GM23338 (cell line): ENCODE data around the gene DNAJB12. TPM values are rescaled to one million over a fixed set of nuclear protein-coding genes. Genes with fewer than 3 reads are reported as not detected.

Experiments
- ATAC-seq: fragments of 200-7000 bp; cut with Tn5 transposase; 3 replicates; pipeline ENCODE4 v1.9.1; 2020
- DNase-seq: peaks from one replicate; pipeline ENCODE4 v3.0.0-alpha.2; 2015; ENCODE audit warnings: low spot score
- H2AFZ ChIP-seq: fragments of 200-600 bp; sonication (generic); 2 replicates; pipeline ENCODE4 v1.8.0; 2016; ENCODE audit warnings: antibody characterized with exemption, mild to moderate bottlenecking, moderate library complexity
- H3F3A ChIP-seq: fragments of 200-600 bp; sonication (generic); replicated peaks from 2 replicates; pipeline ENCODE4 v1.8.0; 2017; ENCODE audit warnings: antibody characterized with exemption, mixed run types, low read depth
- H3K27ac ChIP-seq: fragments of 200-600 bp; sonication (generic); 2 replicates; pipeline ENCODE4 v1.6.1; 2016; ENCODE audit warnings: low read depth
- H3K27me3 ChIP-seq: fragments of 200-600 bp; sonication (generic); 2 replicates; pipeline ENCODE4 v1.8.0; 2016; ENCODE audit warnings: mild to moderate bottlenecking, mixed run types, moderate library complexity; ENCODE audit not compliant: insufficient read depth
- H3K36me3 ChIP-seq: fragments of 200-600 bp; sonication (generic); 2 replicates; pipeline ENCODE4 v1.8.0; 2016; ENCODE audit warnings: mild to moderate bottlenecking; ENCODE audit not compliant: insufficient read depth
- H3K4me1 ChIP-seq: fragments of 200-600 bp; sonication (generic); 2 replicates; pipeline ENCODE4 v1.8.0; 2016; ENCODE audit warnings: mild to moderate bottlenecking, moderate library complexity; ENCODE audit not compliant: insufficient read depth
- H3K4me2 ChIP-seq: fragments of 200-600 bp; sonication (generic); 2 replicates; pipeline ENCODE4 v1.7.1; 2017; ENCODE audit warnings: mixed run types
- H3K4me3 ChIP-seq: fragments of 200-600 bp; sonication (generic); 2 replicates; pipeline ENCODE4 v1.6.1; 2016; ENCODE audit warnings: mixed run types
- H3K79me2 ChIP-seq: fragments of 200-600 bp; sonication (generic); replicated peaks from 2 replicates; pipeline ENCODE4 v1.8.0; 2017; ENCODE audit warnings: mild to moderate bottlenecking; ENCODE audit not compliant: insufficient read depth
- H3K9me2 ChIP-seq: fragments of 200-600 bp; sonication (generic); 2 replicates; pipeline ENCODE4 v1.8.0; 2017; ENCODE audit not compliant: insufficient read depth
- H4K20me1 ChIP-seq: fragments of 200-600 bp; sonication (generic); replicated peaks from 2 replicates; pipeline ENCODE4 v1.8.0; 2017; ENCODE audit warnings: mild to moderate bottlenecking; ENCODE audit not compliant: insufficient read depth
- H3K27ac Mint-ChIP-seq: 2 replicates; pipeline ENCODE4 v1.8.0; 2020; ENCODE audit warnings: inconsistent platforms, mild to moderate bottlenecking, moderate library complexity, mixed read lengths
- H3K27me3 Mint-ChIP-seq: 3 replicates; pipeline ENCODE4 v1.8.0; 2022; ENCODE audit warnings: low read depth, mild to moderate bottlenecking, moderate library complexity, mixed read lengths, inconsistent platforms; ENCODE audit not compliant: insufficient read depth, poor library complexity
- H3K36me3 Mint-ChIP-seq: 3 replicates; pipeline ENCODE4 v1.8.0; 2021; ENCODE audit warnings: low read depth, mild to moderate bottlenecking, inconsistent platforms, moderate library complexity, mixed read lengths
- H3K4me1 Mint-ChIP-seq: 3 replicates; pipeline ENCODE4 v1.8.0; 2020; ENCODE audit warnings: mild to moderate bottlenecking, inconsistent platforms, mixed read lengths
- H3K4me3 Mint-ChIP-seq: 3 replicates; pipeline ENCODE4 v1.8.0; 2021; ENCODE audit warnings: moderate library complexity, mild to moderate bottlenecking, inconsistent platforms, mixed read lengths
- H3K9me3 Mint-ChIP-seq: 3 replicates; pipeline ENCODE4 v1.8.0; 2020; ENCODE audit warnings: moderate library complexity, mild to moderate bottlenecking, inconsistent platforms, mixed read lengths
- EZH2 ChIP-seq: fragments of 200-600 bp; sonication (generic); IDR thresholded peaks from one replicate; pipeline ENCODE4 v1.8.0; 2017; ENCODE audit warnings: antibody characterized with exemption, mild to moderate bottlenecking, low read depth; ENCODE audit not compliant: unreplicated experiment
- JUNB ChIP-seq: IDR thresholded peaks from one replicate; pipeline ENCODE4 v1.6.1; 2016; ENCODE audit warnings: antibody characterized with exemption; ENCODE audit not compliant: unreplicated experiment
- NANOG ChIP-seq: IDR thresholded peaks from 2 replicates; pipeline ENCODE4 v1.6.1; 2016; ENCODE audit warnings: antibody characterized with exemption, borderline replicate concordance
- POLR2AphosphoS5 ChIP-seq: IDR thresholded peaks from 2 replicates; pipeline ENCODE4 v1.6.1; 2016; ENCODE audit warnings: antibody characterized with exemption, low read depth
- STAT1 ChIP-seq: IDR thresholded peaks from one replicate; pipeline ENCODE4 v1.6.1; 2016; ENCODE audit warnings: antibody characterized with exemption; ENCODE audit not compliant: unreplicated experiment
- ZNF114 ChIP-seq: fragments of 250-450 bp; sonication (Bioruptor Pico); IDR thresholded peaks from 2 replicates; pipeline ENCODE4 v1.5.0; 2020; ENCODE audit warnings: mild to moderate bottlenecking, moderate library complexity
- polyA plus RNA-seq: library from polyadenylated mRNA; unstranded; fragments of >200 nt; fragmentation: Nextera tagmentation; extraction: Ambion mirVana; gene quantifications from 2 replicates; pipeline ENCODE4 v1.2.1, GENCODE V29; 2016
- total RNA-seq: library from RNA; depleted of rRNA; stranded (reverse); fragments of >200 nt; shearing (Covaris generic); gene quantifications from 2 replicates; pipeline ENCODE4 v1.2.3, GENCODE V29; 2014
- TF ChIP-seq, protein P1 (sequence below): fragments of 250-450 bp; sonication (Bioruptor Pico); IDR thresholded peaks from 2 replicates; pipeline ENCODE4 v1.5.0; 2020; ENCODE audit warnings: mild to moderate bottlenecking, moderate library complexity

DNAJB12 gene
- total and polyA plus RNA-seq, 2 experiments from 2014 or later, result 12.8 to 16.0 TPM

DNA sequence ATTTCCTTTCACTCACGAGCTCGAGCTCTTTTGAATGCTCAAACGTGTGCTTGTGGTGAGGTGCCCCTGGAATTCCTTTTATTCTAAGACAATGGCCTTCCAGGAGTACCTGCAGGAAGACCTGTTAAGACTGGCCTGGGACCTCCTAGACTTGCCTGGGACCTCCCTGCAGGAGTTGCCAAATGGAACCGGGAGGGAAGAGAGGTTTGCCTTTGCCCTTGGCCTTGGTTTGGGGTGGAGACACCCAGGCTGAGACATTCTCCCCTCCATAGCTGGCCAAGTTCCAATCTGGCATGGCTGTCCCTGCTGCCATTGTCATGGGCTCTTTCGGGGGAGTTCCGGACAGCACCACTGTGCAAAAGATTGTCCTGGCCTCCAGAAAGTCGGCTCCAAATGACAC lies 39.7 kb downstream of the DNAJB12 start:
- H4K20me1 ChIP-seq, result no peaks in the 10 kb centered on the region
- H3F3A ChIP-seq, result peaks cover 4% of the 10 kb centered on the region; the same call in 1 of the 2 replicates
- H3K27me3 Mint-ChIP-seq, result peaks cover 12% of the 10 kb centered on the region
- H3K27ac ChIP-seq, result peak overlapping the region; percentile 61; the same call in 1 of the 2 replicates
- peak overlapping the region; percentile 41; the same call in 1 of the 2 replicates for H3K27ac Mint-ChIP-seq
- no peaks in the 10 kb centered on the region; the same call in 2 of the 3 replicates for H3K36me3 Mint-ChIP-seq
- peak overlapping the region; percentile 19; the same call in 1 of the 2 replicates for H2AFZ ChIP-seq
- H3K9me3 Mint-ChIP-seq, result no peaks in the 10 kb centered on the region; the same call in 2 of the 3 replicates
- DNase-seq (peak; percentile 78), ATAC-seq (peak; percentile 40)
- TF ChIP-seq, protein P1, sequence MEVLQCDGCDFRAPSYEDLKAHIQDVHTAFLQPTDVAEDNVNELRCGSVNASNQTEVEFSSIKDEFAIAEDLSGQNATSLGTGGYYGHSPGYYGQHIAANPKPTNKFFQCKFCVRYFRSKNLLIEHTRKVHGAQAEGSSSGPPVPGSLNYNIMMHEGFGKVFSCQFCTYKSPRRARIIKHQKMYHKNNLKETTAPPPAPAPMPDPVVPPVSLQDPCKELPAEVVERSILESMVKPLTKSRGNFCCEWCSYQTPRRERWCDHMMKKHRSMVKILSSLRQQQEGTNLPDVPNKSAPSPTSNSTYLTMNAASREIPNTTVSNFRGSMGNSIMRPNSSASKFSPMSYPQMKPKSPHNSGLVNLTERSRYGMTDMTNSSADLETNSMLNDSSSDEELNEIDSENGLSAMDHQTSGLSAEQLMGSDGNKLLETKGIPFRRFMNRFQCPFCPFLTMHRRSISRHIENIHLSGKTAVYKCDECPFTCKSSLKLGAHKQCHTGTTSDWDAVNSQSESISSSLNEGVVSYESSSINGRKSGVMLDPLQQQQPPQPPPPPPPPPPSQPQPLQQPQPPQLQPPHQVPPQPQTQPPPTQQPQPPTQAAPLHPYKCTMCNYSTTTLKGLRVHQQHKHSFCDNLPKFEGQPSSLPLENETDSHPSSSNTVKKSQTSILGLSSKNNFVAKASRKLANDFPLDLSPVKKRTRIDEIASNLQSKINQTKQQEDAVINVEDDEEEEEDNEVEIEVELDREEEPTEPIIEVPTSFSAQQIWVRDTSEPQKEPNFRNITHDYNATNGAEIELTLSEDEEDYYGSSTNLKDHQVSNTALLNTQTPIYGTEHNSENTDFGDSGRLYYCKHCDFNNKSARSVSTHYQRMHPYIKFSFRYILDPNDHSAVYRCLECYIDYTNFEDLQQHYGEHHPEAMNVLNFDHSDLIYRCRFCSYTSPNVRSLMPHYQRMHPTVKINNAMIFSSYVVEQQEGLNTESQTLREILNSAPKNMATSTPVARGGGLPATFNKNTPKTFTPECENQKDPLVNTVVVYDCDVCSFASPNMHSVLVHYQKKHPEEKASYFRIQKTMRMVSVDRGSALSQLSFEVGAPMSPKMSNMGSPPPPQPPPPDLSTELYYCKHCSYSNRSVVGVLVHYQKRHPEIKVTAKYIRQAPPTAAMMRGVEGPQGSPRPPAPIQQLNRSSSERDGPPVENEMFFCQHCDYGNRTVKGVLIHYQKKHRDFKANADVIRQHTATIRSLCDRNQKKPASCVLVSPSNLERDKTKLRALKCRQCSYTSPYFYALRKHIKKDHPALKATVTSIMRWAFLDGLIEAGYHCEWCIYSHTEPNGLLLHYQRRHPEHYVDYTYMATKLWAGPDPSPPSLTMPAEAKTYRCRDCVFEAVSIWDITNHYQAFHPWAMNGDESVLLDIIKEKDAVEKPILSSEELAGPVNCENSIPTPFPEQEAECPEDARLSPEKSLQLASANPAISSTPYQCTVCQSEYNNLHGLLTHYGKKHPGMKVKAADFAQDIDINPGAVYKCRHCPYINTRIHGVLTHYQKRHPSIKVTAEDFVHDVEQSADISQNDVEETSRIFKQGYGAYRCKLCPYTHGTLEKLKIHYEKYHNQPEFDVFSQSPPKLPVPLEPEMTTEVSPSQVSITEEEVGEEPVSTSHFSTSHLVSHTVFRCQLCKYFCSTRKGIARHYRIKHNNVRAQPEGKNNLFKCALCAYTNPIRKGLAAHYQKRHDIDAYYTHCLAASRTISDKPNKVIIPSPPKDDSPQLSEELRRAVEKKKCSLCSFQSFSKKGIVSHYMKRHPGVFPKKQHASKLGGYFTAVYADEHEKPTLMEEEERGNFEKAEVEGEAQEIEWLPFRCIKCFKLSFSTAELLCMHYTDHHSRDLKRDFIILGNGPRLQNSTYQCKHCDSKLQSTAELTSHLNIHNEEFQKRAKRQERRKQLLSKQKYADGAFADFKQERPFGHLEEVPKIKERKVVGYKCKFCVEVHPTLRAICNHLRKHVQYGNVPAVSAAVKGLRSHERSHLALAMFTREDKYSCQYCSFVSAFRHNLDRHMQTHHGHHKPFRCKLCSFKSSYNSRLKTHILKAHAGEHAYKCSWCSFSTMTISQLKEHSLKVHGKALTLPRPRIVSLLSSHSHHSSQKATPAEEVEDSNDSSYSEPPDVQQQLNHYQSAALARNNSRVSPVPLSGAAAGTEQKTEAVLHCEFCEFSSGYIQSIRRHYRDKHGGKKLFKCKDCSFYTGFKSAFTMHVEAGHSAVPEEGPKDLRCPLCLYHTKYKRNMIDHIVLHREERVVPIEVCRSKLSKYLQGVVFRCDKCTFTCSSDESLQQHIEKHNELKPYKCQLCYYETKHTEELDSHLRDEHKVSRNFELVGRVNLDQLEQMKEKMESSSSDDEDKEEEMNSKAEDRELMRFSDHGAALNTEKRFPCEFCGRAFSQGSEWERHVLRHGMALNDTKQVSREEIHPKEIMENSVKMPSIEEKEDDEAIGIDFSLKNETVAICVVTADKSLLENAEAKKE (CRISPR knock-in tag), result peak; percentile 71; the same call in 1 of the 2 replicates
- no peak for TF ChIP-seq JUNB
- no peak overlapping the region for H3K4me3 Mint-ChIP-seq
- no peak overlapping the region for H3K4me2 ChIP-seq
- no peaks in the 10 kb centered on the region for H3K79me2 ChIP-seq
- H3K4me1 Mint-ChIP-seq, result peaks cover 41% of the 10 kb centered on the region
- no peaks in the 10 kb centered on the region for H3K9me2 ChIP-seq
- H3K36me3 ChIP-seq, result no peaks in the 10 kb centered on the region
- no peak overlapping the region for H3K4me3 ChIP-seq
- H3K4me1 ChIP-seq, result peaks cover 28% of the 10 kb centered on the region
- no peaks in the 10 kb centered on the region for H3K27me3 ChIP-seq

DNA sequence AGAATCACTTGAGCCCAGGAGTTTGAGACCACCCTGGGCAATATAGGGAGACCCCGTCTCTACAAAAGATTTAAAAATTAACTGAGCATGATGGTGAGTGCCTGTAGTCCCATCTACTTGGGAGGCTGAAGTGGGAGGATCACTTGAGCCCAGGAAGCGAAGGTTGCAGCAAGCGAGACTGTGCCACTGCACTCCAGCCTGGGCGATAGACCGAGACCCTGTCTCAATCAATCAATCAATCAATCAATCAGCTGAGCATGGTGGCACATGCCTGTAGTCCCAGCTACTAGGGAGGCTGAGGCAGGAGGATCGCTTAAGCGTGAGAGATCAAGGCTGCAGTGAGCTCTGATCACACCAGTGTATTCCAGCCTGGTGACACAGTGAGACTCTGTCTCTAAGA lies 40.5 kb downstream of the DNAJB12 start:
- Mint-ChIP-seq H3K36me3 (no peaks in the 10 kb centered on the region; the same call in 2 of the 3 replicates), H3K4me1 (peaks cover 45% of the 10 kb centered on the region)
- no peak for ATAC-seq
- TF ChIP-seq ZNF114, result no peak
- TF ChIP-seq NANOG, result no peak
- TF ChIP-seq, protein P1 (CRISPR knock-in tag), result no peak
- TF ChIP-seq POLR2AphosphoS5, result no peak
- no peak for TF ChIP-seq STAT1
- no peak for TF ChIP-seq EZH2

More for the DNA sequence above, 40.5 kb downstream of the DNAJB12 start:
- H3K9me2 ChIP-seq, result no peaks in the 10 kb centered on the region
- Mint-ChIP-seq H3K9me3 (no peaks in the 10 kb centered on the region), H3K27ac (no peak overlapping the region), H3K27me3 (peaks cover 15% of the 10 kb centered on the region), H3K4me3 (no peak overlapping the region)
- DNase-seq, result no peak
- no peaks in the 10 kb centered on the region for H4K20me1 ChIP-seq
- peaks cover 27% of the 10 kb centered on the region for H3K4me1 ChIP-seq
- H3K36me3 ChIP-seq, result no peaks in the 10 kb centered on the region
- no peak overlapping the region for H2AFZ ChIP-seq
- no peaks in the 10 kb centered on the region for H3K27me3 ChIP-seq
- H3K27ac ChIP-seq, result 0 out of 2 replicates have a peak overlapping the region, but pooled peaks have one; percentile 14
- H3K4me3 ChIP-seq, result no peak overlapping the region
- no peaks in the 10 kb centered on the region for H3K79me2 ChIP-seq
- no peaks in the 10 kb centered on the region for H3F3A ChIP-seq
- H3K4me2 ChIP-seq, result no peak overlapping the region
